Retinal pigment epithelial cell (primary cell): ENCODE measurements around the gene BAZ1B.

ENCODE experiments used
- DNase-seq: peaks from one replicate; pipeline ENCODE4 v3.0.0-alpha.2; 2010; ENCODE audit warnings: low read depth
- H3K4me3 ChIP-seq: 2 replicates; pipeline ENCODE4 v1.5.1; 2011; ENCODE audit warnings: mild to moderate bottlenecking, low read length, control low read depth, moderate library complexity
- CTCF ChIP-seq: conservative IDR thresholded peaks from 2 replicates; pipeline ENCODE4 v1.5.1; 2011; ENCODE audit warnings: low read depth, low read length, control low read depth, inconsistent platforms

BAZ1B gene

GRCh38 chr7:73397521-73398281 is 124.4 kb downstream of the BAZ1B start:
- no peak overlapping the region for H3K4me3 ChIP-seq
- DNase-seq, result no peak
- TF ChIP-seq CTCF, result no peak

- TF ChIP-seq CTCF, result no peak
- H3K4me3 ChIP-seq, result no peak overlapping the region
- DNase-seq, result no peak
Measured at GRCh38 chr7:73395538-73396503, 126.3 kb downstream of the BAZ1B start.

- no peak for TF ChIP-seq CTCF
- no peak overlapping the region for H3K4me3 ChIP-seq
- DNase-seq, result no peak
Measured at GRCh38 chr7:73394422-73394821, 127.7 kb downstream of the BAZ1B start.

GRCh38 chr7:73391396-73391795 is 130.7 kb downstream of the BAZ1B start:
- no peak overlapping the region for H3K4me3 ChIP-seq
- TF ChIP-seq CTCF, result no peak
- no peak for DNase-seq
